H1 (cell line): ENCODE results near the gene ZNF599. TPM values are rescaled to one million over a fixed set of nuclear protein-coding genes. Genes with fewer than 3 reads are reported as not detected.

ENCODE experiments used
- KDM1A ChIP-seq: fragments of 200-600, 300-600 bp; sonication (generic); IDR thresholded peaks from 2 replicates; pipeline ENCODE4 v1.7.1; 2016; ENCODE audit warnings: mild to moderate bottlenecking, low read length, borderline replicate concordance
- SAP30 ChIP-seq: fragments of 300-600 bp; sonication (generic); IDR thresholded peaks from 2 replicates; pipeline ENCODE4 v1.7.1; 2012; ENCODE audit warnings: low read length, moderate library complexity, mild to moderate bottlenecking, inconsistent platforms; ENCODE audit not compliant: insufficient read depth, insufficient replicate concordance
- polyA plus RNA-seq, 7 experiments: library from polyadenylated mRNA; depleted of rRNA in 3 of 7; stranded (reverse) in 5 of 7; unstranded in 2 of 7; fragments of >200 nt in 5 of 7; fragments of 200-250 nt in 2 of 7; gene quantifications; 1 replicate in 5 of 7; 2 replicates in 1 of 7; 4 replicates in 1 of 7; pipeline versions ENCODE4 v1.2.1 to v1.2.3, GENCODE V29; 2011 to 2013; ENCODE audit warnings: missing spikeins in 2 of 7, mixed read lengths in 2 of 7
- total RNA-seq: library from RNA; stranded (reverse); fragmentation: NEBNext Ultra II Directional; extraction: Animal tissue kit (Norgen Biotek cat#: 25700); gene quantifications from 2 replicates; pipeline ENCODE4 v1.2.1, GENCODE V29; 2021
- TF ChIP-seq, protein P1 (sequence below): fragments of 300-600 bp; sonication (generic); IDR thresholded peaks from 2 replicates; pipeline ENCODE4 v1.7.1; 2012; ENCODE audit warnings: low read length, moderate library complexity, mild to moderate bottlenecking, inconsistent platforms; ENCODE audit not compliant: insufficient replicate concordance
- TF ChIP-seq, protein P2 (sequence below): IDR thresholded peaks from 2 replicates; pipeline ENCODE4 v1.6.1; 2012; ENCODE audit warnings: inconsistent platforms

Gene ZNF599
- total and polyA plus RNA-seq, 2 of the 8 experiments (the other 6 are each of a cell fraction or from before 2014, with no cell fraction given), result 4.8 to 5.4 TPM

DNA sequence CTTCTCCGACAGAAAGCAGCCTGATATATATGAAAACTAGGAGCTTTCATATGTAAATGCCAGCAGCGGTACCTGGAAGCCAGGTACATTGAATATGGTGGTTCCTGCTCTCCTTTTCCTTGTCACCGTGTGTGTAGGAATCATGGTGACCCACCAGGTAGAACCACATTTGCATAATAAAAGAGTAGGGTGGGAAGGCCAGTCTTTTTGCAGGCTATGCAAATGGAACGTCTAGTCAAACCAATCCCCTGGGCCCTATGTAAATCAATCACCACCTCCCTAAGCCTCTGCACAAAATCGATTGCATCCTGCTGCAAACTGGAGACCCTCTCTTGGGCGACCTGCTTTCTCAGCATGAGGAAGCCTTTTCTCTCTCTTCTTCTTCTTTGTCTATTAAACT lies 61.1 kb downstream of the ZNF599 start (continued):
- TF ChIP-seq, protein P1, sequence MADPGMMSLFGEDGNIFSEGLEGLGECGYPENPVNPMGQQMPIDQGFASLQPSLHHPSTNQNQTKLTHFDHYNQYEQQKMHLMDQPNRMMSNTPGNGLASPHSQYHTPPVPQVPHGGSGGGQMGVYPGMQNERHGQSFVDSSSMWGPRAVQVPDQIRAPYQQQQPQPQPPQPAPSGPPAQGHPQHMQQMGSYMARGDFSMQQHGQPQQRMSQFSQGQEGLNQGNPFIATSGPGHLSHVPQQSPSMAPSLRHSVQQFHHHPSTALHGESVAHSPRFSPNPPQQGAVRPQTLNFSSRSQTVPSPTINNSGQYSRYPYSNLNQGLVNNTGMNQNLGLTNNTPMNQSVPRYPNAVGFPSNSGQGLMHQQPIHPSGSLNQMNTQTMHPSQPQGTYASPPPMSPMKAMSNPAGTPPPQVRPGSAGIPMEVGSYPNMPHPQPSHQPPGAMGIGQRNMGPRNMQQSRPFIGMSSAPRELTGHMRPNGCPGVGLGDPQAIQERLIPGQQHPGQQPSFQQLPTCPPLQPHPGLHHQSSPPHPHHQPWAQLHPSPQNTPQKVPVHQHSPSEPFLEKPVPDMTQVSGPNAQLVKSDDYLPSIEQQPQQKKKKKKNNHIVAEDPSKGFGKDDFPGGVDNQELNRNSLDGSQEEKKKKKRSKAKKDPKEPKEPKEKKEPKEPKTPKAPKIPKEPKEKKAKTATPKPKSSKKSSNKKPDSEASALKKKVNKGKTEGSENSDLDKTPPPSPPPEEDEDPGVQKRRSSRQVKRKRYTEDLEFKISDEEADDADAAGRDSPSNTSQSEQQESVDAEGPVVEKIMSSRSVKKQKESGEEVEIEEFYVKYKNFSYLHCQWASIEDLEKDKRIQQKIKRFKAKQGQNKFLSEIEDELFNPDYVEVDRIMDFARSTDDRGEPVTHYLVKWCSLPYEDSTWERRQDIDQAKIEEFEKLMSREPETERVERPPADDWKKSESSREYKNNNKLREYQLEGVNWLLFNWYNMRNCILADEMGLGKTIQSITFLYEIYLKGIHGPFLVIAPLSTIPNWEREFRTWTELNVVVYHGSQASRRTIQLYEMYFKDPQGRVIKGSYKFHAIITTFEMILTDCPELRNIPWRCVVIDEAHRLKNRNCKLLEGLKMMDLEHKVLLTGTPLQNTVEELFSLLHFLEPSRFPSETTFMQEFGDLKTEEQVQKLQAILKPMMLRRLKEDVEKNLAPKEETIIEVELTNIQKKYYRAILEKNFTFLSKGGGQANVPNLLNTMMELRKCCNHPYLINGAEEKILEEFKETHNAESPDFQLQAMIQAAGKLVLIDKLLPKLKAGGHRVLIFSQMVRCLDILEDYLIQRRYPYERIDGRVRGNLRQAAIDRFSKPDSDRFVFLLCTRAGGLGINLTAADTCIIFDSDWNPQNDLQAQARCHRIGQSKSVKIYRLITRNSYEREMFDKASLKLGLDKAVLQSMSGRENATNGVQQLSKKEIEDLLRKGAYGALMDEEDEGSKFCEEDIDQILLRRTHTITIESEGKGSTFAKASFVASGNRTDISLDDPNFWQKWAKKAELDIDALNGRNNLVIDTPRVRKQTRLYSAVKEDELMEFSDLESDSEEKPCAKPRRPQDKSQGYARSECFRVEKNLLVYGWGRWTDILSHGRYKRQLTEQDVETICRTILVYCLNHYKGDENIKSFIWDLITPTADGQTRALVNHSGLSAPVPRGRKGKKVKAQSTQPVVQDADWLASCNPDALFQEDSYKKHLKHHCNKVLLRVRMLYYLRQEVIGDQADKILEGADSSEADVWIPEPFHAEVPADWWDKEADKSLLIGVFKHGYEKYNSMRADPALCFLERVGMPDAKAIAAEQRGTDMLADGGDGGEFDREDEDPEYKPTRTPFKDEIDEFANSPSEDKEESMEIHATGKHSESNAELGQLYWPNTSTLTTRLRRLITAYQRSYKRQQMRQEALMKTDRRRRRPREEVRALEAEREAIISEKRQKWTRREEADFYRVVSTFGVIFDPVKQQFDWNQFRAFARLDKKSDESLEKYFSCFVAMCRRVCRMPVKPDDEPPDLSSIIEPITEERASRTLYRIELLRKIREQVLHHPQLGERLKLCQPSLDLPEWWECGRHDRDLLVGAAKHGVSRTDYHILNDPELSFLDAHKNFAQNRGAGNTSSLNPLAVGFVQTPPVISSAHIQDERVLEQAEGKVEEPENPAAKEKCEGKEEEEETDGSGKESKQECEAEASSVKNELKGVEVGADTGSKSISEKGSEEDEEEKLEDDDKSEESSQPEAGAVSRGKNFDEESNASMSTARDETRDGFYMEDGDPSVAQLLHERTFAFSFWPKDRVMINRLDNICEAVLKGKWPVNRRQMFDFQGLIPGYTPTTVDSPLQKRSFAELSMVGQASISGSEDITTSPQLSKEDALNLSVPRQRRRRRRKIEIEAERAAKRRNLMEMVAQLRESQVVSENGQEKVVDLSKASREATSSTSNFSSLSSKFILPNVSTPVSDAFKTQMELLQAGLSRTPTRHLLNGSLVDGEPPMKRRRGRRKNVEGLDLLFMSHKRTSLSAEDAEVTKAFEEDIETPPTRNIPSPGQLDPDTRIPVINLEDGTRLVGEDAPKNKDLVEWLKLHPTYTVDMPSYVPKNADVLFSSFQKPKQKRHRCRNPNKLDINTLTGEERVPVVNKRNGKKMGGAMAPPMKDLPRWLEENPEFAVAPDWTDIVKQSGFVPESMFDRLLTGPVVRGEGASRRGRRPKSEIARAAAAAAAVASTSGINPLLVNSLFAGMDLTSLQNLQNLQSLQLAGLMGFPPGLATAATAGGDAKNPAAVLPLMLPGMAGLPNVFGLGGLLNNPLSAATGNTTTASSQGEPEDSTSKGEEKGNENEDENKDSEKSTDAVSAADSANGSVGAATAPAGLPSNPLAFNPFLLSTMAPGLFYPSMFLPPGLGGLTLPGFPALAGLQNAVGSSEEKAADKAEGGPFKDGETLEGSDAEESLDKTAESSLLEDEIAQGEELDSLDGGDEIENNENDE, result no peak
- TF ChIP-seq KDM1A (no peak), SAP30 (no peak)
- TF ChIP-seq, protein P2, sequence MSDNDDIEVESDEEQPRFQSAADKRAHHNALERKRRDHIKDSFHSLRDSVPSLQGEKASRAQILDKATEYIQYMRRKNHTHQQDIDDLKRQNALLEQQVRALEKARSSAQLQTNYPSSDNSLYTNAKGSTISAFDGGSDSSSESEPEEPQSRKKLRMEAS, result no peak
